SIG-M5 (cell line): ENCODE results near the gene FBXO31.

Experiments used
- DNase-seq: peaks from one replicate; lab custom pipeline; 2025; lab: John Stamatoyannopoulos, UW

Gene FBXO31

GRCh38 chr16:87383505-87384161, at the start of gene FBXO31:
Gene FBXO31, minus strand, starts transcription at chr16:87383776. Its CDS starts 32 bp downstream, at chr16:87383744.
- no peak for DNase-seq

GRCh38 chr16:87432330-87432915, 48.8 kb upstream of the FBXO31 start:
- DNase-seq = no peak

GRCh38 chr16:87431926-87432325, 48.4 kb upstream of the FBXO31 start:
- no peak for DNase-seq

GRCh38 chr16:87426423-87427215, 43.0 kb upstream of the FBXO31 start:
- DNase-seq = no peak

GRCh38 chr16:87425941-87426340, 42.4 kb upstream of the FBXO31 start:
- DNase-seq = no peak

GRCh38 chr16:87424266-87424665, 40.7 kb upstream of the FBXO31 start:
- no peak for DNase-seq

- DNase-seq = no peak
Observed at GRCh38 chr16:87423429-87423828, 39.9 kb upstream of the FBXO31 start.

- no peak for DNase-seq
Observed at GRCh38 chr16:87422106-87422505, 38.5 kb upstream of the FBXO31 start.

- DNase-seq = no peak
Observed at GRCh38 chr16:87421003-87421912, 37.7 kb upstream of the FBXO31 start.

GRCh38 chr16:87420026-87421002, 36.7 kb upstream of the FBXO31 start:
- no peak for DNase-seq

- DNase-seq = no peak
Observed at GRCh38 chr16:87418644-87419043, 35.1 kb upstream of the FBXO31 start.

- no peak for DNase-seq
Observed at GRCh38 chr16:87418216-87418615, 34.6 kb upstream of the FBXO31 start.

- DNase-seq = no peak
Observed at GRCh38 chr16:87417528-87417910, 33.9 kb upstream of the FBXO31 start.

- no peak for DNase-seq
Observed at GRCh38 chr16:87416826-87417527, 33.4 kb upstream of the FBXO31 start.

GRCh38 chr16:87415441-87415840, 31.9 kb upstream of the FBXO31 start:
- DNase-seq = no peak

GRCh38 chr16:87414251-87414680, 30.7 kb upstream of the FBXO31 start:
- no peak for DNase-seq

- DNase-seq = no peak
Observed at GRCh38 chr16:87412996-87413421, 29.4 kb upstream of the FBXO31 start.

GRCh38 chr16:87412371-87412995, 28.9 kb upstream of the FBXO31 start:
- no peak for DNase-seq

GRCh38 chr16:87411375-87412271, 28.0 kb upstream of the FBXO31 start:
- DNase-seq = no peak
